HCT116 (cell line): ENCODE results near the gene NOL9. TPM values are rescaled to one million over a fixed set of nuclear protein-coding genes. Genes with fewer than 3 reads are reported as not detected.

ENCODE experiments used
- ATAC-seq: fragments of 200-7000 bp; cut with Tn5 transposase; 2 replicates; pipeline ENCODE4 v1.9.1; 2020; ENCODE audit warnings: mild to moderate bottlenecking, moderate library complexity
- BruUV-seq: library from RNA; stranded (reverse); fragments of 400-500 nt; replicated peaks from 2 replicates; lab custom pipeline; 2021; lab: Mats Ljungman, UMichigan
- CTCF ChIA-PET: fragments of 300-600 bp; sonication (Branson Sonifier 250); formaldehyde crosslinking; loops from one replicate; lab custom pipeline; 2021; ENCODE audit warnings: antibody characterized with exemption; lab: Charles Lee
- POLR2A ChIA-PET: fragments of 300-600, 350-600 bp; sonication (Branson Sonifier 250); formaldehyde crosslinking; loops from one replicate; lab custom pipeline; 2021; ENCODE audit warnings: antibody characterized with exemption; lab: Charles Lee
- RAD21 ChIA-PET, 2 experiments: fragments of 300-600 bp; sonication (Branson Sonifier 250); formaldehyde crosslinking; loops; one replicate each; lab custom pipeline; 2023; ENCODE audit warnings: low total read pairs in 2 of 2; ENCODE audit not compliant: uncharacterized antibody in 2 of 2, unreplicated experiment in 2 of 2, low non-redundant PET in 1 of 2; lab: Charles Lee
- DNase-seq: peaks from one replicate; pipeline ENCODE4 v3.0.0-alpha.2; 2010; ENCODE audit warnings: low read depth, low spot score
- H2AFZ ChIP-seq: fragments of 200-600 bp; shearing (Covaris generic), sonication (generic); 2 replicates; pipeline ENCODE4 v1.6.1; 2017; ENCODE audit warnings: low read depth, mixed run types, mixed read lengths, antibody characterized with exemption, low read length; ENCODE audit not compliant: poor library complexity, severe bottlenecking
- H3K27ac ChIP-seq: 2 replicates; pipeline ENCODE4 v1.5.1; 2012; ENCODE audit warnings: low read depth, low read length
- H3K27me3 ChIP-seq: fragments of 200-600 bp; sonication (generic); 2 replicates; pipeline ENCODE4 v1.6.1; 2016; ENCODE audit warnings: mixed run types, low read length, mixed read lengths; ENCODE audit not compliant: insufficient read depth
- H3K36me3 ChIP-seq, 2 experiments: fragments of 200-500 bp in 1 of 2; fragments of 200-600 bp in 1 of 2; sonication (Bioruptor generic) in 1 of 2; sonication (generic) in 1 of 2; 2 replicates each; pipeline versions ENCODE4 v1.5.1 to v1.6.1; 2014 to 2016; ENCODE audit warnings: low read length in 2 of 2, inconsistent platforms in 1 of 2, mixed read lengths in 1 of 2, mixed run types in 1 of 2; ENCODE audit not compliant: insufficient read depth in 2 of 2, control insufficient read depth in 1 of 2
- H3K4me1 ChIP-seq, 2 experiments: fragments of 200-600 bp in 1 of 2; sonication (generic) in 1 of 2; 2 replicates each; pipeline versions ENCODE4 v1.5.1 to v1.6.1; 2012 to 2017; ENCODE audit warnings: low read length in 2 of 2, inconsistent platforms in 1 of 2, mild to moderate bottlenecking in 1 of 2, mixed read lengths in 1 of 2, mixed run types in 1 of 2, moderate library complexity in 1 of 2; ENCODE audit not compliant: insufficient read depth in 2 of 2, control insufficient read depth in 1 of 2
- H3K4me2 ChIP-seq: fragments of 200-600 bp; sonication (generic); 2 replicates; pipeline ENCODE4 v1.6.1; 2017; ENCODE audit warnings: mixed run types, low read length, mixed read lengths
- H3K4me3 ChIP-seq, 2 experiments: fragments of 200-600 bp in 1 of 2; sonication (generic) in 1 of 2; replicated peaks in 1 of 2; 2 replicates each; pipeline ENCODE4 v1.5.1; 2011 to 2016; ENCODE audit warnings: low read length in 2 of 2, control low read depth in 1 of 2, low read depth in 1 of 2, mild to moderate bottlenecking in 1 of 2, mixed read lengths in 1 of 2, mixed run types in 1 of 2
- H3K79me2 ChIP-seq: fragments of 200-600 bp; sonication (generic); 2 replicates; pipeline ENCODE4 v1.6.1; 2017; ENCODE audit warnings: mild to moderate bottlenecking, mixed run types, low read length, moderate library complexity, mixed read lengths; ENCODE audit not compliant: insufficient read depth
- H3K9ac ChIP-seq: fragments of 200-600 bp; sonication (generic); 2 replicates; pipeline ENCODE4 v1.6.1; 2016; ENCODE audit warnings: low read length, mixed read lengths
- H3K9me2 ChIP-seq: fragments of 200-600 bp; sonication (generic), shearing (Covaris generic); 2 replicates; pipeline ENCODE4 v1.6.1; 2017; ENCODE audit warnings: mixed run types, mild to moderate bottlenecking, moderate library complexity; ENCODE audit not compliant: insufficient read depth
- H3K9me3 ChIP-seq, 2 experiments: fragments of 200-500 bp in 1 of 2; fragments of 200-600 bp in 1 of 2; sonication (Bioruptor generic) in 1 of 2; sonication (generic) in 1 of 2; 2 replicates each; pipeline ENCODE4 v1.6.1; 2014 to 2017; ENCODE audit warnings: low read length in 2 of 2, mixed read lengths in 2 of 2, inconsistent platforms in 1 of 2, low read depth in 1 of 2, mild to moderate bottlenecking in 1 of 2, mixed run types in 1 of 2, moderate library complexity in 1 of 2; ENCODE audit not compliant: control insufficient read depth in 1 of 2, insufficient read depth in 1 of 2
- H4K20me1 ChIP-seq: fragments of 200-600 bp; sonication (generic), shearing (Covaris generic); 2 replicates; pipeline ENCODE4 v1.6.1; 2017; ENCODE audit warnings: mixed run types, mild to moderate bottlenecking, moderate library complexity; ENCODE audit not compliant: insufficient read depth
- CEBPB ChIP-seq: IDR thresholded peaks from 2 replicates; pipeline ENCODE4 v1.6.1; 2012; ENCODE audit warnings: low read depth
- CTCF ChIP-seq, 3 experiments: fragments of 200-600 bp in 1 of 3; sonication (generic) in 1 of 3; IDR thresholded peaks in 2 of 3; conservative IDR thresholded peaks in 1 of 3; 2 replicates each; pipeline ENCODE4 v1.5.1; 2012 to 2017; ENCODE audit warnings: low read depth in 2 of 3, low read length in 2 of 3, antibody characterized with exemption in 1 of 3, borderline replicate concordance in 1 of 3, control low read depth in 1 of 3, mild to moderate bottlenecking in 1 of 3, mixed read lengths in 1 of 3, mixed run types in 1 of 3, moderate library complexity in 1 of 3; ENCODE audit not compliant: insufficient read depth in 1 of 3
- EGR1 ChIP-seq: IDR thresholded peaks from 2 replicates; pipeline ENCODE4 v1.6.1; 2012; ENCODE audit warnings: low read depth
- ELF1 ChIP-seq: IDR thresholded peaks from 2 replicates; pipeline ENCODE4 v1.6.1; 2012; ENCODE audit warnings: low read depth, borderline replicate concordance
- EZH2phosphoT487 ChIP-seq: fragments of 200-600 bp; IDR thresholded peaks from 2 replicates; pipeline ENCODE4 v1.6.1; 2018; ENCODE audit warnings: antibody characterized with exemption, borderline replicate concordance
- FOSL1 ChIP-seq: IDR thresholded peaks from 2 replicates; pipeline ENCODE4 v1.6.1; 2012; ENCODE audit warnings: low read depth
- JUND ChIP-seq: IDR thresholded peaks from 2 replicates; pipeline ENCODE4 v1.6.1; 2012
- POLR2A ChIP-seq: IDR thresholded peaks from 2 replicates; pipeline ENCODE4 v1.7.0; 2011; ENCODE audit warnings: borderline replicate concordance; ENCODE audit not compliant: insufficient read depth, insufficient read length; ENCODE audit errors: extremely low read depth
- POLR2AphosphoS5 ChIP-seq: IDR thresholded peaks from 2 replicates; pipeline ENCODE4 v1.6.1; 2011; ENCODE audit warnings: mild to moderate bottlenecking, low read depth, low read length, moderate library complexity
- SIN3A ChIP-seq: IDR thresholded peaks from 2 replicates; pipeline ENCODE4 v1.6.1; 2012; ENCODE audit warnings: low read depth
- SP1 ChIP-seq: IDR thresholded peaks from 2 replicates; pipeline ENCODE4 v1.6.1; 2012; ENCODE audit warnings: low read depth
- SRF ChIP-seq: IDR thresholded peaks from 2 replicates; pipeline ENCODE4 v1.6.1; 2012; ENCODE audit warnings: low read depth
- YY1 ChIP-seq: IDR thresholded peaks from 2 replicates; pipeline ENCODE4 v1.6.1; 2011; ENCODE audit warnings: low read length, low read depth, moderate library complexity, mild to moderate bottlenecking; ENCODE audit not compliant: insufficient replicate concordance; ENCODE audit errors: extremely low read depth
- ZBTB33 ChIP-seq: IDR thresholded peaks from 2 replicates; pipeline ENCODE4 v1.6.1; 2011; ENCODE audit warnings: mild to moderate bottlenecking, low read length, moderate library complexity; ENCODE audit not compliant: insufficient replicate concordance; ENCODE audit errors: extremely low read depth
- ZFX ChIP-seq: fragments of 450-650 bp; IDR thresholded peaks from 2 replicates; pipeline ENCODE4 v1.6.1; 2017
- intact Hi-C: fragments of 100-400 bp; cut with micrococcal nuclease; formaldehyde crosslinking; loops from 2 replicates; pipeline ENCODE4 v1.10.0; 2022
- total RNA-seq: library from RNA; stranded (reverse); gene quantifications from one replicate; pipeline ENCODE4 v1.2.1, GENCODE V29; 2021; ENCODE audit not compliant: unreplicated experiment
- TF ChIP-seq, protein P1 (sequence below): IDR thresholded peaks from 2 replicates; pipeline ENCODE4 v1.6.1; 2012

Gene NOL9
- total RNA-seq, 1 experiment from 2014 or later, result 46.4 TPM

GRCh38 chr1:6510493-6510892 is 43.8 kb downstream of the NOL9 start:
- DNase-seq (no peak), ATAC-seq (no peak)
- Histone ChIP-seq H3K9me3 (no peaks in the 10 kb centered on the region), H3K36me3 (no peaks in the 10 kb centered on the region), H3K4me1 (no peaks in the 10 kb centered on the region), H3K27ac (no peak overlapping the region), H3K4me3 (no peak overlapping the region), H3K79me2 (no peaks in the 10 kb centered on the region), H3K27me3 (no peaks in the 10 kb centered on the region), H3K4me2 (no peak overlapping the region), H2AFZ (no peak overlapping the region), H3K9ac (no peak overlapping the region), H3K9me2 (no peaks in the 10 kb centered on the region)
- no TSS peak for BruUV-seq
- CTCF ChIA-PET, result no interaction called here
- intact Hi-C loops, result no loop called here
- TF ChIP-seq POLR2A (no peak), SP1 (no peak), YY1 (no peak), CEBPB (no peak), FOSL1 (no peak), ZFX (no peak), SIN3A (no peak), ELF1 (no peak), SRF (no peak), JUND (no peak), CTCF (IDR thresholded peaks at IDR 0.05 in 2 of 3, conservative IDR thresholded peaks at IDR 0.05 in 1 of 3; ENCODE audit: borderline replicate concordance in 1 of 3, insufficient read depth in 1 of 3, low read depth in 2 of 3, low read length in 2 of 3) (no peak), EZH2phosphoT487 (no peak), POLR2AphosphoS5 (no peak), ZBTB33 (no peak), EGR1 (no peak)
- TF ChIP-seq, protein P1, sequence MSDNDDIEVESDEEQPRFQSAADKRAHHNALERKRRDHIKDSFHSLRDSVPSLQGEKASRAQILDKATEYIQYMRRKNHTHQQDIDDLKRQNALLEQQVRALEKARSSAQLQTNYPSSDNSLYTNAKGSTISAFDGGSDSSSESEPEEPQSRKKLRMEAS, result no peak
- TF ChIP-seq, all 23 proteins: peak for 0
- no peaks in the 10 kb centered on the region for H4K20me1 ChIP-seq
- ChIA-PET POLR2A (no interaction called here), RAD21 (no interaction called here)
